HG02938 (cell line): Measurements from ENCODE around the gene GRID1.

Source experiments
- ATAC-seq: cut with Tn5 transposase; IDR thresholded peaks from one replicate; pipeline ENCODE4 v1.9.1; 2021; ENCODE audit warnings: mild to moderate bottlenecking, moderate library complexity; ENCODE audit not compliant: unreplicated experiment

Gene GRID1

DNA sequence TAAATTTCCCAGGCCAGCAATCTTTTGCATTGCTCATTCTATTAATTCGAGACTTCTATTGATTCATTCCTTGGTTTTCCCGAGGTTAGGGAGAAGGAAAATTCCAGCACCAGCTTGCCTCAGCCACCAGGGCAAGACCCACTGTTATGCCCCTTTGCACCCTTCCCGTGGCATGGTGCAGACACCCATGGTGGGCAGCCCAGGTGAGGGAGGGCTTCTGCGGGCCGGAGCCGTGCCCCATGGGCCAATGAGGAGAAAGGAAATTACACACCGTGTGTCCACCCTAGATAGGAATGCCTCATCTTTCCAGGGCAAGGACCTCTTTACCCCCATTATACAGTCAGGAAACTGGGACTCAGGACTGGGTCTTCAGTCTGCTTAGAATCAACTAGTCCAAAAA is 4.5 kb upstream of the GRID1 start:
- ATAC-seq: no peak

DNA sequence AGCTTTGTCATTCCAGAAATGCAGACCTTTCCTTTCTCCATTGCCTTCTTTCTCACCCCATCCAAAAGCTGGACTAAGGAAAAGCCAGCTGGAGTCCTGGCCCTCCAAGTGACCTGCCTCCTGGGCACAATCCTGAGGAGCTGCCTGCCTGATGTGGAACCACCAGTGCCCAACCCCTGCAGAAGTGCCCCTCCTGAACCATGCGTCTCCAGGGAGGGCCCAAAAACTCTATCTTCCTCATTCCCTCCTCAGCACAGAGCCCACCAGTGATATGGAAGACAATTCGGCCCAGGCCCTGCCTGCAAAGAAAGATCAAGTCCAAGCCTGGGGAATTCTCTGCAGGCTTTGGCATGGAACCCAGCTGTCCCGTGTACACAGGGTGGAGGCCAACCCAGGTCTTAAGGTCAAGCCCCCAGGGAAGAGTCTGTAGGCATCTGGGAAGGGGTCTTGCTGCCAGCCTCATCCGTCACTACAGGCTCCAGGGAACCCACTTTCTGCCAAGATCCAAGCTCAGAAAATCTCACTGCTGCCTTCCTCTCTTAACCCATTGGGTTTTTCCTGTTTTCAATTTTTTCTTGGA is 3.5 kb upstream of the GRID1 start:
- no peak for ATAC-seq

DNA sequence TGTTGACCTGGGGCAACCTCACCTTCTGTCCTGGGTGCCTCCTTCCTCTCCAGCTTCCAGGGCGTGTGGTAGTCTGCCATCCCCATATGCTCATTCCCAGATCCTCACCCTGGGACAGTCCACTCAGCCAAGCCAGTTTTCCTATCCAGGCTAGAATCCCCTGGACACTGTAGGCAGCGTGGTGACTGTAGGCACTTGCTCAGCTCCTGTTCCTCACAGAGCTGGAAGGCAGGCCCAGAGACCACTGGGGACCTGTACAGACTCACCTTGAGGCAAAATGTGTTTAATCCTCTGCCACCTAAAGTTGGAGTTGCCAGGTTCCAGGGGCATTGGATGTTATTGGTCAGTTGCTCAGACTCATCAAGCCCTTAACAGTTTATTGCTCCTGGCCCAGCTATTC is 2.4 kb upstream of the GRID1 start:
- no peak for ATAC-seq

DNA sequence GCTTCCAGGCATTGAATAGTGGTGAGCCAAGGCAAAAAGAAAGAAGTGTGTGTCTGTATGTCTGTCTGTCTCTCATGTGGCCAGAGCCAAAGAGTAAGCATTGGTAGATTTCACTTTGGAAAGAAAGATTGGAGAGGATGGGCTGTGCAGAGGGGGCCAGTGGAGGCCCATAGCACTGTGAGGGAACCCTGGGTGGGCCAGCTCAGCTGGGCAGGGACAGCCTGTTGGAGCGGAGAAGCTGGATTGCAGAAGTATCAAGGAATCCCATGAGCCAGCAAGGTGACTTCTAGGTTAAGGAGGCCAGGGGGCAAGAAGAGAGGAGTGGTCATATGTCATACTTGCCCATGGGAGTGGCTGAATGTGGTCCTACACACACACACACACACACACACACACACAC is 1.5 kb upstream of the GRID1 start:
- ATAC-seq: no peak

DNA sequence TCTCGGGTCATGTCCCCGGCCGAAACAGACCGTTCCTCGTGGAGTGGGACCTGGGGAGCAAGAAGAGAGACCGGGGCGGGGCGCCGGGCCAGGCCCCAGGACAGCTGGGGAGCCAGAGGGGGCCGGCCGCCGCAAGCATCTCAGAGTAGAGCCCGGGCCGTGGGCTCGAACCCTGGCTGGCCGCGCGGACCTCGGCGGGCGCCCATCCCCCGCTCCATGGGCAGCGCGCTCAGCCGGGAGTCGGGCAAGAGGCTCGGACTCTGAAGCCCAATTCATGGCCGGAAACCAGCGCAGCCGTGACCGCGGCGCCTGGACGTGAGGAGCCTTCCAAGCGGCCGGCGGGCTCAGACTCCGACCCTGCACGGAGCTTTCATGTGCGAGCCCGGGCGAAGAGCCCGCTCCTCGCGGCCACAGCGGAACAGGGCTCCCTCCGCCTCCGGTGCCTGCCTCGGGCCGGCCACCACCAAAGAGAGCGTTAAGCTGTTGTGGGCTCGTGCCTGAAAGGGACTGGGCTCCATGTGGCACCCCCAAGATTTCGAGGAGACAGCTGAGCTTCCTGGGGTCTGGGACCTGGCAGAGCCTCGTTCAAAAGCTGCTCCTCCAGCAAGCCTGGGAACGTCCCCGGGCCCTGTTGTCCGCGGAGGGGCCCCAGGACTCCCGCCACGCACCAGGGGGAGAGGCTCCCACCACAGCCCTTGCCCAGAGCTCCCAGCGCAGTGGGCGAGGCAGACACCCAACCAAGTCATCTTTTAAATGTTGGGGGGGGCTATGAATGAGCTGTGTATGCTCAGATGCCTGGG is 757 bp upstream of the GRID1 start:
- no peak for ATAC-seq

DNA sequence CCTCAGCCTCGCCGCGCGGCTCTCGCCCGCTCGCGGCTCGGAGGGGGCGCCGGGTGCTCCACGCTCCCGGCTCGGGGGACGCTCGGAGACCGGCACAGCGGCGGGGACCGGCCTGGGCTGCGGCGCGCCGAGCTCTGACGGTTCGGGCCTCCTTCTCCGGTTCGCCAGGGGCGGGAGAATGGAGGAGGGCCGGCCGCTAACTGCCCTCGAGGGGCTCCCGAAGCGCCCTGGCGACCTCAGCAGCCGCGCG is 232 bp upstream of the GRID1 start:
- ATAC-seq: no peak

DNA sequence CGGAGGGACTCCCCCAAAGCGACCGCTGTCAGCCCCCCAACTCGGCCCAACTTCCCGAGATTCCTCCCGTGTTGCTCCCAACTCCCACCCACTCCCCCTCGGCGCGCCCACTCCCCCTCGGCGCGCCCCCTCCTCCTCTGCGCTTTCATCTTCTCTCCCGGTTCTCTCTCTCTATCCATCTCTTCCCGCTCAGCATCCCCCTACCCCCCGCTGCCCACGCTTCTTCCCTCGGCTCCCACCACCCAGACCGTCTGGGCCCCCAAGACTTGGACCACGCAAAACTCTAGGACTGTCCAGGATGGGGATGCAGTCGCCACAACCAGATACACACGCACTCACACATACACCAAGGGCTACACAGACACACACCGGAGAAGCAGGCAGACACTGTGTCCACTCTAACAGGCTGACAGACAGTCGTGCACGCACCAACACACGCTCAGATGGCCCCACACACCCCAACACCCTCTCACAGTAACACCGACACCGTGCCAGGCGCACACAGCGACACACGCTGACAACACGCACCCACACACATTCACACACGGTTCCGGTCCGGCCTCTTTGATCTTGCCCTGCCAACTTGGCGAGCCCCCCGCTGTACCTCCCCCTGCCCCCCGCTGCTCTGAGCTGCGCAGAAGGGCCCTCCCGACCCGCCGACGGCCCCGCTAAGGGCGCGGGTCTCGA is 1.1 kb downstream of the GRID1 start:
- no peak for ATAC-seq

DNA sequence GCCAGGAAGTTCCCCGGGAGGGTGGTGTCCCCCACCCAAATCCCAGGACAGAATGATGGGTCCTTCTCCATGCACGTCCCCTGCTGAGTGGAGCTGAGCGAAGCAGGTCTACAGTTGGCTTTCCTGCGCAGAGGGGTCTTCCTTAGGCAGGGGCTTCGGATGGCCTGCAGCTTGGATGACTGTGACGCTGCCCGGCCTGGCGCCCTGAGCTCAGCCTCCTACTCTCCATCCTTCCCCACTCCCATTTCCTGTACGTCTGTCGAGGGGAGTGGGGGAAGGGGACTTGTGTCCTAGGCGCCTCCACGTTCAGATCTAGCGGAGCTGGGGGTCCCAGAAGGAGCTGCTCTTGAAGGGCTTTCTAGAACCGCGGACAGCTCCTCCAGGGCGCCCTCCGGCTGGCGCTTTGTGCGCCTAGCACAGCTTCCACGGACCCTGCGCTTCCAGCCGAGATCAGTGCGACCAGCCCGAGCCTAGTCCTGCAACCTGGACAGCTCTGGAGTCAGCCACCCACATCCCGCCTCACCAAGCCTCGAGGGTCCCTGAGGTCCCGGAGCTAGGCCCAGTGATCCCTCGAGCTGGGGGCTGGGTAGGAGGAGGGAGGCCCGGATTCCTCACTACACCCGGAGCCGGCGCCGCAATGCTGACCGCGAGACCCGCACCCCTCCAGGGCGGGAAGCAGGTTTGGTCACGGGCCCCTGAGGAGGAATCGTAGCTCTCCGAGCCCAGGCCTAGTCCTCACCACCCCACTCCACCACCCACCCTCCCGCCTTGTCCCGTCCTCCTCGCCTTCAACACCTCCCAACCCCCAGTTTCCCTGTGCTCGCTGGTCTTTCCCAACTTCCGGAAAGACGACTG is 1.9 kb downstream of the GRID1 start:
- no peak for ATAC-seq

DNA sequence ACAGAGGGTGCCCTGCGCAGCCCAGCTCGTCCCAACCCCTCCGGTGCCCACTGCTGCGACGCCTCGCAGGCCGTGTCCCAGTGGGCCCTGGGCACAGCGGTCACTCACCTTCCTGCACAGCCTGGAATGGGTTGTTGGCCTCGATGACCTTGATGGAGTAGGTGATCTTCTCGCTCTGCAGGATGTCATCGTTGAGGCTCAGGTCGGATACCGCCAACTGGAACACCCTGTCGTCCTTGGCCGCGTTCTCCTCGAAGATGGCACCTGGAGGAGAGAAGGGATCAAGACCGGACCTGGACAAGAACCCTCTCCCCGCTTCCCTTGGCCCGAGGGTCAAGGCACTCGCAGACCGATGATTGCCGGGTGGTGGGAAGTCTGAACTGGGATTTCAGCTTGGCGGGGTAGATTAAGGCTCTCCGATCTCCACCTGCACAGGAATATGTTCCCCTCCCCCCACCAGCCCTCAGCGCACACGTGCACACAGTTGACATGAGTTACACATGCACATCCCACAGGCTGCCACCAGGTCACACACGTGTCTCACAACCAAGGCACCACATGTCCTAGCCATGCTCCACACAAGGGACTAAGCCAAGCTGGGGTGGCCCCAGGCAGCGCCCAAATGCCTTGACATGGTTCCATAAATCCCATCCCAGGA is 2.6 kb downstream of the GRID1 start:
- no peak for ATAC-seq

DNA sequence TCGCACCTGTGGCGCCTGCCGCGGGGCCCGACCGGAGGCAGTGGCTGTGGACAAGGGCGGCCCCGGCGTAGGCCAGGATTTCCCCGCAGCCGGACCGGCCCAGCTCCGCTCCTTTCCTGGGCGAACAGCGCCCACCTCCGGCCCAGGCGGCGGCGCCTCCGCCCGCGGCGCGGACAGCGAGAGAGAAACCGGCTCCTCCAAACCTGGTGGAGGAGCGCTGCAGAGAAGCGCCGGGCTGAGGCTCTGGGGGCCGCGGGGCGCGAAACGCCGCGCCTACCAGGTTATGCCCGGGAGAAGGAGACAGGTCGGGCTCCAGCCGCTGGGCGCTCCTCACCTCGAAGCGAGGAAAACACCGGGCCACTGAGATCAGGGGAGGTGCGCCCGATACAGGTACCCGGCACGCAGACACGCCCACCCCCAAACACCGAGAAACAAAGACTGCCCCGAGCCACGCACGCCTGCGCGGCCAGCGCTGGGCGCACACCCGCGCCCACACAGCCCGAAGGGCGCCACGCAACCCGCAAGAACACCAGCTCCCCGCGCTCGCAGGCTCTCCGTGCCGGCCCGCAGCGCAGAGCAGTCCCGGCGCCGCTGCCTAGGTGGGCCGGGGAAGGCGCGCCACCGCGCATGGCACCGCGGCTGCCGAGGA is 3.3 kb downstream of the GRID1 start:
- ATAC-seq: no peak

DNA sequence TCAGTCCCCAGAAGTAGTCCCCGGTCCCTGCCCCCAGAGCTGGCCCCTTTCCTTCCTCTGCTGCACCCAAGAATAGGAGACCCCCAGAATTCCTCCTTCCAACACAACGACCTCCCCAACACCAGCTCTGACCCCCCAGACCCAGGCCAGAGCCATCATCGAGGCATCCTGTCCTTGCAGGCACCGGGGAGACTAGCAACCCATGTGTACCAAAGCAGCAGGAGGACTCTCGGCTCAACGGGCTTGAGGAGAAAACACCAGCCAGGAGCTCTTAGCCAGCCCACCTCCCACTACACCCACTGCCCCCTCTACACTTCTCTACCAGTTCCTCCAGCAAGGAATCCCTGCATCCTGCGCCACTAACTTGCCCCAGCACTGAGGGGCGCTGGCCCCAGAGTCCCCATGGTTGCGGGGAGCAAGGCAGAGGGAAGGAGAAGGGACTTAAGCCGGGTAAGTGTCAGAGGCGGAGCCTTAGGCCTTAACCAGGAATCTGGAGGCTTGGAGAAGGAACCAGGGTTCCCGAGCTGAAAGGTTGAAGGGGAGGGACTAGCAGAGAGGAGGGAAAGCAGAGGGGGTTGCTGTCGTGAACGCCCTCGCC is 3.9 kb downstream of the GRID1 start:
- no peak for ATAC-seq

DNA sequence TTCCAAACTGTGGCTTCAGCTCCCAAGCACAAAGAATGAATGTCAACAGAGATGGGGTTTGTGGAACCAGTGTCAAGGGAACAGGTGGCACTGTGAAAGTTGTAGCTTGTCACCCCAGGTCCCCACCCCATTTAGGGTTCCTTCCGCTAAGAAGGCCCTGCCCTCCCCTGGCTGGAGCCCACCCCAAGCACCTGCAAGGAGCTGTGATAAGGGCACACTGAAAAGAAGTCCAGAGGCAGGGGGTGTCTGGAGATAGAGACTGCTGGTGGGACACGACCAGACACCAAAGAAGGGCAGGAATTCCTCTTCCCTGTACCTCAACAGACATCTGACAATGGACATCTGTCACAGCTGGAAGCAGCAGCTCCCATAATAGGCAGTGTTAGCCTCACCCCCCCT is 4.5 kb downstream of the GRID1 start:
- no peak for ATAC-seq

DNA sequence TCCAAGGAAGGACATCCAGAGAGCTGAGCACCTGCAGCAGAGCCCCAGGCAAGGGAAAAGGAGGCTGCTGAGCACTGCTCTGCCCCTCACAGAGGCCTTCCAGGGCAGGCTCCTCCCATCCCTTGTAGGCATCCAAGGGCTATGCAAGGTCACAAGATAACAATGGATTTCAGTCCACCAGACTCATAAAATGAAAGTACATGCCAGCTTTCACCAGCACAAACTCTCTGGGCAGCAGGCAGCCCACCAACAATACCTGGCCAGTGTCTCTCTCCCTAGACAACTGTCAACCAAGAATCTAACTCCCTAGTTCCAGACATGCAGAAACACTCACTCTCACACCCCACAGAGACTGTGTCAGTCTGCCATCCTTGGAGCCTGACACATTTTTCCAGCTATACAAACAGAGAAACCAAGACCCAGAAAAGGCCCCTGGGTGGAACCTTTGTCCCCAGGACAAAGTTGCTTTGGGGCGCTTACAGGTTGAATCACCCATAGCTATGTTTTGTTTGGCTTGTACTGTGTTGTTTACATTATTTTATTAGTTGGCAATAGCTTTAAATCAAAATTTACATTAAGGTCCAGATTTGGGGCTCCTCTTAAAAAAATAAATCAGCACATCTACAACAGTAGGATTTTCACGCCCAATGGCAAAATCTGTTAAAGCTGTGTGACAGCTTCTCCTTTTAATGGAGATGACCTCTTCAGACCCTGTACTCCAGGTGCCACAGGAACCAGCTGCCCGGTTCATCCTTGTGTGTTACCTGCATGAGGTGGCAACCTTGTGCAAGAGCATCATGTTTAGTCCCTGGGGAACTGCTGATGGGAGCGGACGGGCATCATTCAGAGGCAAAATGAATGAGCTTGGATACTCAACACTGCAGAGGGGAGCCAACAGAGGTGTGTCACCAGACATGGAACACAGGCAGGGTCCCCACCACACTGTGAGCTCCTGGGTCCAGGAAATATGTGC is 5.2 kb downstream of the GRID1 start:
- ATAC-seq: no peak

DNA sequence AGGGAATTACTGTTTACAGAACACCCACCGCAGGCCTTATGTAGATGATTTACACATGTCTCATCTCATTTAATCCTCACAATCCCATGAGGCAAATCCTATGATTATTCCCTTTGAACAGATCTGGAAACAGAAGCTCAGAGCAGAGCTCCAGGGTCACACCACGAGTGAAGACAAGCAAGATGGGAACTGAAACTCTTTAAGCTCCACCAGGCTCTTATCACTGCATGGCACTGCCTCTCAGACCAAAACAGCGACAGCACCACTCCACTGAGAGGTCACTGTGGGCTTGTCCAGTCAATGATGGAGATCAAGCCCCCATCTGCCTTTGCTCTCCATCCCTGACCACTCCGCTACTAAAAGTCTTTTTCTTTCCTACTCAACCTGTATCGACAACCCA is 5.9 kb downstream of the GRID1 start:
- ATAC-seq: no peak

DNA sequence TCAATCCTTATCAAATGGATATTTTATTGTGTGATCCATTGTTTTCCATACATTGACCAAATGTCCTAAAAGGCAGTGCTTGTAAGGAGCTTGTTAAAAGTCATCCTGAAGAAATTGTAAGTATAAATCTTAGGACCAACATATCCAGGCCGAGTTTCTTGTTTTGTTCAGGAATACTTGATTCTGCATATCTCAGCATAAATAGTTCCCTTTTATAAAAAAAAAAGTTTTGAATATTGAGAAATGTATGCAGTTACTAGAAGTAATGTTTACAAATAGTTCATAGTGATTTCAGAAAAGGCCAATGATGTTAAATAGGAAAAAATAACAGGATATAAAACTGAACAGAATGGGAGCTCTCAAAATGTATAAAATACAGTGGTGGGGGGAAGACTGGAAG is 6.6 kb downstream of the GRID1 start:
- no peak for ATAC-seq

DNA sequence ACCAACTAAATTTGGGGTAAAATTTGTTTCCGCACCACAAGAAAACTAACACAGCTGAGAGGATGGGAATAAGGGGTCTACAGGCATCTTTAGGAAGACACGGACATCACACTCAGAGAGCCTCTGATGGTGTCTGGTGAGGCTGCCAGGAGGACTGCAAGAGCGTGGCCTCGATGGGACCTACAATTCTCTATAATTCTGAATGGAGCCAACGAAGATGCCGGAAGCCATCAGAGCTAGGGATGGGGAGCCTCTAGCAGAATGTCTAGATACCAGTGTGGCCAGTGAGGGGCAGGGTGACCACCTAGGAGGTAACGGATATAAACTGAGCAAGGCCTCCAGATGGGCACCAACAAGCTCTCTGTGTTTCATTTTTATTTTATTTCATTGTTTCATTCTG is 7.5 kb downstream of the GRID1 start:
- ATAC-seq: no peak

DNA sequence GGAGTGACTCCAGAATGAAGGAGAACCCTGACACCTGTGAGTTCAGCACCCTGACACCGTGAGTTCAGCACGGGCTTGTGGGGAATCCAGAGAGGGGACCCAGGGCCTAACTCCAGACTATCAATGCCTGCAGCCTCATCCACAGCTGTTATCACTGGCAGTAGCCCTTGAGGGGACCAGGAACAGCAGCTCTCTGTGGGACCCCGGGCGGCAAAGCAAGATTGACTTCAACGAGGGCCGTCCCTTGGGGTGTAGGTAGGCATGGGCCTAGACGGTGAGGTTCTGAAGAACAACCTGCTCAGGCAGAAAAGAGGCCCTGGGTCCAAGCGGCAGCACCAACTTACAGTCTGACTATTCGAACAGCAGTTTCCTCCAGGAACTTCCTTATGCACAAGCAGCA is 8.9 kb downstream of the GRID1 start:
- ATAC-seq: no peak

DNA sequence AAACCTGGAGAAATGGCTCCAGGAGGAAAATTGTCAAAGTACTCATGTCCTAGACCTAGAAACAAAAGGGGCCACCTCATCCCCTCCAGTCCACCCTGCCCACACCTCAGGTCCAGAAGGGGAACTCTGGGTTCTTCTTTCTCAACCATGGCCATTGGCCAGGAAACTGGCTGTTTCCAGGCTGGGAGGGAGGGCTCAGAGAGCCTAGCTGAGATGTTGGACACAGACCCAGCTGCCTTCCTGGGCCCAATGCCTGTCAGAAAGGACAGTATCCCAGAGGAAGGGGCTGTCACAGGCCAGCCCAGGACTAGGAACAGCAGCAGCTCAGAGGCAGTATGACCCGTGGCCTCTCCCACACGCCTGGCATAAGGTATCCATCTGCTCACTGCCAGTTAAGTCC is 9.6 kb downstream of the GRID1 start:
- no peak for ATAC-seq

DNA sequence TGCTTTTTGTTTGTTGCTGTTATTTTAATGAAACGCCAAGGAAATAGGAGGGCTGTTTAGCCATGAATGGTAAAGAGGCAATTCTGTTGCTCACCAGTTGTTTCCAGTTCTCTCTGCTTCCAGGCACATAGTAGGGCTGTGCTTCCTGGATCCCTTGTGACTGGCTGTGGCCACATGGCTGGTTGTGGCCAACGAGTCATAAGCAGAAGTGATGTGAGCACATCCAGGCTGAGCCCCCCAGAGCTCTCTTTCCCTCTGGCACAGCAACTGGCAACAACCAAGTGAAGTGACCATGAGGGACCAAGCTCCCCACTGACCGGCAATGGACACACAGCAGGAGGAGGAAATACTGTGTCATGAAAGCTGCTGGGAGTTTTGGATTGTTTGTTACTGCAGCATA is 10.3 kb downstream of the GRID1 start:
- ATAC-seq: no peak
